HG03095 (cell line): ENCODE data around the gene PRPF6.

ENCODE experiments used
- ATAC-seq: cut with Tn5 transposase; IDR thresholded peaks from one replicate; pipeline ENCODE4 v1.9.1; 2021; ENCODE audit warnings: moderate library complexity; ENCODE audit not compliant: unreplicated experiment

PRPF6 gene

GRCh38 chr20:64062596-64063388 is 81.9 kb downstream of the PRPF6 start, which contains the start of gene TCEA2:
TCEA2 (plus strand) TSS chr20:64063198; CDS start chr20:64063313, 115 bp downstream.
- peak; percentile 71 for ATAC-seq

- peak; percentile 5 for ATAC-seq
These were observed 82.6 kb downstream of the PRPF6 start for GRCh38 chr20:64063389-64064144.

GRCh38 chr20:64064145-64064698 is 83.3 kb downstream of the PRPF6 start:
- ATAC-seq = no peak

- no peak for ATAC-seq
These were observed 84.4 kb downstream of the PRPF6 start for GRCh38 chr20:64065062-64065973.

- peak; percentile 36 for ATAC-seq
These were observed 85.0 kb downstream of the PRPF6 start for GRCh38 chr20:64065974-64066343.

GRCh38 chr20:64067005-64067632 is 86.2 kb downstream of the PRPF6 start:
- ATAC-seq = no peak

- no peak for ATAC-seq
These were observed 86.9 kb downstream of the PRPF6 start for GRCh38 chr20:64067733-64068307.

- ATAC-seq = no peak
These were observed 87.7 kb downstream of the PRPF6 start for GRCh38 chr20:64068386-64069208.

- no peak for ATAC-seq
These were observed 88.3 kb downstream of the PRPF6 start for GRCh38 chr20:64069209-64069613.

- no peak for ATAC-seq
These were observed 88.8 kb downstream of the PRPF6 start for GRCh38 chr20:64069614-64070243.

GRCh38 chr20:64070244-64070993 is 89.5 kb downstream of the PRPF6 start:
- ATAC-seq = no peak

- ATAC-seq = no peak
These were observed 90.7 kb downstream of the PRPF6 start for GRCh38 chr20:64071341-64072332.

GRCh38 chr20:64072498-64073063 is 91.6 kb downstream of the PRPF6 start:
- no peak for ATAC-seq

GRCh38 chr20:64073476-64074183 is 92.7 kb downstream of the PRPF6 start:
- no peak for ATAC-seq

- ATAC-seq = no peak
These were observed 93.4 kb downstream of the PRPF6 start for GRCh38 chr20:64074184-64074789.
